GM23338 (cell line): ENCODE data around the gene TSPAN10.

Experiments
- CREB1 ChIP-seq: fragments of 250-450 bp; sonication (Bioruptor Pico); IDR thresholded peaks from 2 replicates; pipeline ENCODE4 v1.5.0; 2020; ENCODE audit warnings: low read depth, mild to moderate bottlenecking, moderate library complexity
- EZH2 ChIP-seq: fragments of 200-600 bp; sonication (generic); IDR thresholded peaks from one replicate; pipeline ENCODE4 v1.8.0; 2017; ENCODE audit warnings: antibody characterized with exemption, mild to moderate bottlenecking, low read depth; ENCODE audit not compliant: unreplicated experiment
- EZH2phosphoT487 ChIP-seq: fragments of 200-600 bp; sonication (generic); IDR thresholded peaks from one replicate; pipeline ENCODE4 v1.8.1; 2018; ENCODE audit warnings: antibody characterized with exemption; ENCODE audit not compliant: unreplicated experiment
- JUNB ChIP-seq: IDR thresholded peaks from one replicate; pipeline ENCODE4 v1.6.1; 2016; ENCODE audit warnings: antibody characterized with exemption; ENCODE audit not compliant: unreplicated experiment
- POLR2AphosphoS5 ChIP-seq: IDR thresholded peaks from 2 replicates; pipeline ENCODE4 v1.6.1; 2016; ENCODE audit warnings: antibody characterized with exemption, low read depth
- REST ChIP-seq: IDR thresholded peaks from one replicate; pipeline ENCODE4 v1.6.1; 2018; ENCODE audit warnings: antibody characterized with exemption; ENCODE audit not compliant: unreplicated experiment
- TF ChIP-seq, protein P1 (sequence below), 2 experiments: fragments of 200-600 bp in 1 of 2; sonication (generic) in 1 of 2; conservative IDR thresholded peaks; 2 replicates each; pipeline versions ENCODE4 v1.5.1 to v1.6.1; 2016 to 2017; ENCODE audit warnings: antibody characterized with exemption in 2 of 2, low read depth in 2 of 2, mild to moderate bottlenecking in 2 of 2, moderate library complexity in 1 of 2

DNA sequence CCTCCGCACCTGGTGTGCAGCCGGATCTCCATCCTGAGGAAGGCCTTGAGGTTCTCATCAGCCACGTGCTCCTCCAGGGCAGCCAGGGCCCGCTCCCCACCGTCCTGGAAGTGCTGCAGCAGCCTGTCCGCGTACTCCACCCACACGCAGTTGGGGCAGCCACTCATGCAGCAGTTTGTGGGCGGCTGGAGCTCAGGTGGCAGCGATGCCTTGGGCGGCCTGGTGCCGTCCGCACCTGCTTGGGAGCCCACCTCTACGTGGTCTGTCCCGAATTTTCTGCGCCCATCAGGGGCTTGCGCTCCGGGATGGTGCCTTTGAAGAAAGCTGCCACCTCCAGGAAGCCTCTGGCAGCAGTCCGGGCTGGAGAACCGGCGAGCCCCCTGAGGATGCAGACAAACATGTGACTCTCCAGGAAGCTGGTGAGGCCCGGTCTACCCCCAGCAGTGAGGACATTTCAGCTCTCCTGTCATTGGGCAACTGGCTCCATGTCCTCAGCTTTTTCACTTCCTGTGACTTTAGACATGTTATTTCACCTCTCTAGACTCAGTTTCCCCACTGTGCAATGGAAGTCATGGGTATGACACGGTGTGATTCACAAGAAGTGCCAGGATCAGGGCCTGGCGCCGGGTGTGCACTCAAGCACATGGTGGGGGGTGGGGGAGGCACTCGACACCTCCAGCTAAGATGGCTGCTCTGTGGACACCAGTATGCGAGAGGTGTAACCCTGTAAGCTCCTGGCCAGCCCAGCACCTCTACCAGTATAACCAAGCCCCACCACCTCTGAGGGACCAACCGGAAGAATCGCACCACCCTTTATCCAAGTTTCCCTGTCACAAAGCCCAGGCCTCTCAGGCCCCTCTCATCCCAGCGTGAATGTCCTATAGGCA lies 28.5 kb downstream of the TSPAN10 start:
- TF ChIP-seq, protein P1, sequence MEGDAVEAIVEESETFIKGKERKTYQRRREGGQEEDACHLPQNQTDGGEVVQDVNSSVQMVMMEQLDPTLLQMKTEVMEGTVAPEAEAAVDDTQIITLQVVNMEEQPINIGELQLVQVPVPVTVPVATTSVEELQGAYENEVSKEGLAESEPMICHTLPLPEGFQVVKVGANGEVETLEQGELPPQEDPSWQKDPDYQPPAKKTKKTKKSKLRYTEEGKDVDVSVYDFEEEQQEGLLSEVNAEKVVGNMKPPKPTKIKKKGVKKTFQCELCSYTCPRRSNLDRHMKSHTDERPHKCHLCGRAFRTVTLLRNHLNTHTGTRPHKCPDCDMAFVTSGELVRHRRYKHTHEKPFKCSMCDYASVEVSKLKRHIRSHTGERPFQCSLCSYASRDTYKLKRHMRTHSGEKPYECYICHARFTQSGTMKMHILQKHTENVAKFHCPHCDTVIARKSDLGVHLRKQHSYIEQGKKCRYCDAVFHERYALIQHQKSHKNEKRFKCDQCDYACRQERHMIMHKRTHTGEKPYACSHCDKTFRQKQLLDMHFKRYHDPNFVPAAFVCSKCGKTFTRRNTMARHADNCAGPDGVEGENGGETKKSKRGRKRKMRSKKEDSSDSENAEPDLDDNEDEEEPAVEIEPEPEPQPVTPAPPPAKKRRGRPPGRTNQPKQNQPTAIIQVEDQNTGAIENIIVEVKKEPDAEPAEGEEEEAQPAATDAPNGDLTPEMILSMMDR (conservative IDR thresholded peaks at IDR 0.05; ENCODE audit: low read depth in 2 of 2) = no peak
- no peak for TF ChIP-seq REST
- TF ChIP-seq CREB1 (CRISPR knock-in tag) = no peak
- TF ChIP-seq EZH2 = no peak
- 0 out of 2 replicates have a peak, but pooled peaks have one; percentile 24 for TF ChIP-seq POLR2AphosphoS5
- no peak for TF ChIP-seq JUNB
- no peak for TF ChIP-seq EZH2phosphoT487
